ENCODE results near the gene TRABD2B.

Gene TRABD2B

DNA sequence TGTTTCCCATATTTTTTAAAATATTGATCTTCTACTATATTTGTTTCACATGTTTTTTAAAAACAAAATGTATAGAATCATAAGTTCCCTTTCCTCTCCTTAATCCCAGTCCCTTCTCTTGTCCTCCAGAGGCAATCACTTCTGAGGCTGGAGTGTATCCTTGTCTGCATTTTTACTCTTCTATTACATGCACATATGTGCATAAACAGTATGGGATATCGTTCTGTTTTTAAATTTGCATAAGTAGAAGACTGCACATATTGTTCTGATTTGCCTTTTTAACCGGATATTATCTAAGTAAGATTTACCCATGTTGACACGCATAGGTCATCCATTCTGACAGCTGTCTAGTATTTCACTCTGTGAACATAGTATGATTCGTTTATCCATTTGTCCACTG lies 142.0 kb downstream of the TRABD2B start:
- TF ChIP-seq, protein P1, sequence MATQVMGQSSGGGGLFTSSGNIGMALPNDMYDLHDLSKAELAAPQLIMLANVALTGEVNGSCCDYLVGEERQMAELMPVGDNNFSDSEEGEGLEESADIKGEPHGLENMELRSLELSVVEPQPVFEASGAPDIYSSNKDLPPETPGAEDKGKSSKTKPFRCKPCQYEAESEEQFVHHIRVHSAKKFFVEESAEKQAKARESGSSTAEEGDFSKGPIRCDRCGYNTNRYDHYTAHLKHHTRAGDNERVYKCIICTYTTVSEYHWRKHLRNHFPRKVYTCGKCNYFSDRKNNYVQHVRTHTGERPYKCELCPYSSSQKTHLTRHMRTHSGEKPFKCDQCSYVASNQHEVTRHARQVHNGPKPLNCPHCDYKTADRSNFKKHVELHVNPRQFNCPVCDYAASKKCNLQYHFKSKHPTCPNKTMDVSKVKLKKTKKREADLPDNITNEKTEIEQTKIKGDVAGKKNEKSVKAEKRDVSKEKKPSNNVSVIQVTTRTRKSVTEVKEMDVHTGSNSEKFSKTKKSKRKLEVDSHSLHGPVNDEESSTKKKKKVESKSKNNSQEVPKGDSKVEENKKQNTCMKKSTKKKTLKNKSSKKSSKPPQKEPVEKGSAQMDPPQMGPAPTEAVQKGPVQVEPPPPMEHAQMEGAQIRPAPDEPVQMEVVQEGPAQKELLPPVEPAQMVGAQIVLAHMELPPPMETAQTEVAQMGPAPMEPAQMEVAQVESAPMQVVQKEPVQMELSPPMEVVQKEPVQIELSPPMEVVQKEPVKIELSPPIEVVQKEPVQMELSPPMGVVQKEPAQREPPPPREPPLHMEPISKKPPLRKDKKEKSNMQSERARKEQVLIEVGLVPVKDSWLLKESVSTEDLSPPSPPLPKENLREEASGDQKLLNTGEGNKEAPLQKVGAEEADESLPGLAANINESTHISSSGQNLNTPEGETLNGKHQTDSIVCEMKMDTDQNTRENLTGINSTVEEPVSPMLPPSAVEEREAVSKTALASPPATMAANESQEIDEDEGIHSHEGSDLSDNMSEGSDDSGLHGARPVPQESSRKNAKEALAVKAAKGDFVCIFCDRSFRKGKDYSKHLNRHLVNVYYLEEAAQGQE (IDR thresholded peaks at IDR 0.05; ENCODE audit: insufficient read depth in 1 of 2, low read depth in 2 of 2, low read length in 2 of 2), result no peak
- TF ChIP-seq SIN3A (IDR thresholded peaks at IDR 0.05; ENCODE audit: borderline replicate concordance, insufficient read depth, low read length) (no peak), FOXP2 (optimal IDR thresholded peaks at IDR 0.05; ENCODE audit: borderline replicate concordance, extremely low read depth, extremely low read length, insufficient read depth) (no peak), TAF1 (IDR thresholded peaks at IDR 0.05; ENCODE audit: borderline replicate concordance, insufficient read depth, low read length) (no peak), POLR2AphosphoS5 (IDR thresholded peaks at IDR 0.05; ENCODE audit: low read depth, low read length) (no peak)

DNA sequence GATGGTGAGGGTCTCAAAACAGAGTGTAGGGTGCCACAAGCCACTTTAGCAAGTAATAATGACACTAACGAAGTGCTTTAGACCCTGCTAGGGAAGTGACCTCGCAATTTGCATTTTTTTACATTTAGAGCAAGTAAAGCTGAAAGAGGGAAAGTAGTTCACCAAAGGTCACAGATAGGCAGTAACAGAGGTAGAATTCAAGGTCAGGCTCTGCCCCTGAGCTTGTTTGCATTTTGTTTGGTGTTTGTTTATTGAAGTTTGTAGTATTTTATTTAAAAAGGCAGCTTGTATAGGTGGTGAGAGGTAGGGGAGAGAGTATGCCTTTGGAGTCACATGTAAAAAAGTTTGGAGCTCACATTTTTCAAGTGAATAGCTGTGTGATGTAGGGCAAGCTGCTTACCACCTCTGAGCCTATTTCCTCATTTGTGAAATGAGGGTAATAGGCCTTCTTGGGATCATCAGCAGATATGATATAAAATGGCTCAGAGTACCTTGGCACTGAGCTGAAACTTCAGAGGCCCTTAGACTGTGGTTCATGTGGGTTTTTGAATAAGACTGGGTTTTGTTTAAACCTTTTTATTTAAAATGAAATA lies 142.5 kb downstream of the TRABD2B start:
- TF ChIP-seq, protein P1 (IDR thresholded peaks at IDR 0.05; ENCODE audit: insufficient read depth in 1 of 2, low read depth in 2 of 2, low read length in 2 of 2), result no peak
- TF ChIP-seq SIN3A (IDR thresholded peaks at IDR 0.05; ENCODE audit: borderline replicate concordance, insufficient read depth, low read length), result no peak
- no peak for TF ChIP-seq FOXP2 (optimal IDR thresholded peaks at IDR 0.05; ENCODE audit: borderline replicate concordance, extremely low read depth, extremely low read length, insufficient read depth)

DNA sequence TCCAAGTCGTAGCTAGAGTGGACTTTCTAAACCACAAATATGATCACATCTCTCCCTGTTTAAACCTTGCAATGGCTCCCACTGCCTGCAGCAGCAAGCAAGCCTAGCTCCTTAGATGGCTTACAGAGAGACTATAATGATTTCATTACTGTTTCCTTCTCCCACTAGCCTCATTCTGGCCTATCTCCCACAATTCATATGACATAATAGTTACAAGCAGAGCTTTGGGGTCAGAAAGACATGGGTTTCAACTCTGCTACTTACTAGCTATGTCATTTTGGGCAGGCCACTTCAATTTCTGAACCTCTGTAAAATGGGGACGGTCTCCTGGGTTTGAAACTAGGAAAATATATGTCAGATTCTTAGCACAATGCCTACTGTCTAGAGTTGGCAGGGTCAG lies 143.3 kb downstream of the TRABD2B start:
- TF ChIP-seq TAF1 (IDR thresholded peaks at IDR 0.05; ENCODE audit: borderline replicate concordance, insufficient read depth, low read length), result no peak

- no peak for TF ChIP-seq SIN3A (IDR thresholded peaks at IDR 0.05; ENCODE audit: borderline replicate concordance, insufficient read depth, low read length)
- TF ChIP-seq, protein P1 (IDR thresholded peaks at IDR 0.05; ENCODE audit: insufficient read depth in 1 of 2, low read depth in 2 of 2, low read length in 2 of 2), result no peak
- TF ChIP-seq TAF1 (IDR thresholded peaks at IDR 0.05; ENCODE audit: borderline replicate concordance, insufficient read depth, low read length), result no peak
- no peak for TF ChIP-seq POLR2AphosphoS5 (IDR thresholded peaks at IDR 0.05; ENCODE audit: low read depth, low read length)
- TF ChIP-seq FOXP2 (optimal IDR thresholded peaks at IDR 0.05; ENCODE audit: borderline replicate concordance, extremely low read depth, extremely low read length, insufficient read depth), result no peak
Observed at GRCh38 chr1:47853059-47853458, 144.1 kb downstream of the TRABD2B start.

DNA sequence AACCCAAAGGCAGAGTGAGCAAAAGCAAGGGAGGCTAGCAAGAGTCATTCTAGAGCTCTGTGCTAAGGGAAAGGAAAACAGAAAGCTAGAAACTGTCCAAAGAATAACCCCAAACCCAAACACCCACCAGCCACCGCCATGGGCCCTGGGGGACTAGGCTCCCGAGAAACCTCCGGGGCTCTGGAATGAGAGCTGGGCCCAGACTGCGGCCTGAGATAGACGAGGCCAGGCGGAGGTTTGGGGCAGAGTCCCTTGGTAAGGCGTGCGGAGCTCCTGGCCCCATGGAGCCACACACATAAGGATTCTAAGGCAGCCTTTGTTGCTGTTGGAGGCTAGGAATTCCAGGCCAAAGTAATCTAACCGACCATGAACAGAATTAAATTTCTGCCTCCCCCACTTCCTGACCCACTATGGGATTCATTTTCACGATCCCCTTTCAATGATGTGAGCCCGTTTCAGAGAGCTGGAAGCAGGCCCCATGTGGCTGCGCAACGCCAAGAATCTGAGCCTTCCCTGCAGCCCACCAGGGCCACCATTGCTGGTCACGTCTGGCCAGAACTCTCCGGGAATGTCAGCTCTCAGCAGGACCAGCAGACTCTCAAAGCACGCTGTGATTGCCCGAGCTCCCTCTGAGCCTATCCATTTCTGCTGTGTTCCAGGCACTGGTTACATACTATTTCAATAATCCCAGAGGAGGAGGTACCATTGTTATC lies 145.0 kb downstream of the TRABD2B start:
- TF ChIP-seq POLR2AphosphoS5 (IDR thresholded peaks at IDR 0.05; ENCODE audit: low read depth, low read length), result no peak
- no peak for TF ChIP-seq TAF1 (IDR thresholded peaks at IDR 0.05; ENCODE audit: borderline replicate concordance, insufficient read depth, low read length)
- TF ChIP-seq FOXP2 (optimal IDR thresholded peaks at IDR 0.05; ENCODE audit: borderline replicate concordance, extremely low read depth, extremely low read length, insufficient read depth), result no peak
- TF ChIP-seq SIN3A (IDR thresholded peaks at IDR 0.05; ENCODE audit: borderline replicate concordance, insufficient read depth, low read length), result no peak
- TF ChIP-seq, protein P1 (IDR thresholded peaks at IDR 0.05; ENCODE audit: insufficient read depth in 1 of 2, low read depth in 2 of 2, low read length in 2 of 2), result no peak

All from PFSK-1 (cell line).